ENCODE measurements around the gene PLEKHA5. TPM values are rescaled to one million over a fixed set of nuclear protein-coding genes. Genes with fewer than 3 reads are reported as not detected.

The PLEKHA5 gene
- total RNA-seq, 4 donors from 2014 or later = 34.7 to 59.4 (median 41.7) TPM

DNA sequence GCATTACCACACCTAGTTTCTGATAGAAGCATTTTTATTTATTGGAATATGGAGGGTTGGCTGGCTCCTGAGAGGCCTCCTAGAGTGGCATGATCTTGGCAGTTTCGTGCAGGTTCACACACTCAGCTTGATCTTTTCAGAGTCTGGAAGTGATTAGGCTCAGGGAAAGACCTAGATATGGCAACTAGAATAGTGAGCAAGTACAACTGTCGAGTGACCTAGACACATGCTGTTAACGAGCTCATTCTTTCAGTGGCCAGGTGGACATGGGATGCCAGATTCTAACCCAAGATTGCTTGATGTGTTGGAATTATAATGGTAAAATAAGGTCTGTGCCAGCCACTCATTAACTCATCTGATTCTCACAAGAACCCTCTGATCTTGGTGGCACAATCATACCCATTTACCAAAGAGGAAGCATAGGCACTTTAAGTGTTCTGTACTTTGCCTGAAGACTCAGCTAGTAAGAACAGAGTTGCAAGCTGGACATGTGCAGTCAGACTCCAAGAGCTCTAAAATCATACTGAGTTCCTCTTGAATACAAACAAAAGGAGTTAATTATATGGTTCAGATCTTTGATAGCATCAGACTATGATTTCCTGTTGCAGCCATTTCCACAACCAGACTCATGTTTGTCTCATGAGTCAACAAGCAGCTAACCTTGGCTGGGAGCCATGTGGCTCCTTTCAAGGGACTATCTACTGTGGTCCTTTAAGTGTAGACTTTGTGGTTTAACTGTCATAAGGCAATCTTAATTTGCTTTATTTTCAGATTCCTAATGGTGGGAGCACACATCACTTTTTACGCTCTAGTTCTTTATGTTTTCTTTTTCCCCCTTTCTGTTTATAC lies 144.2 kb downstream of the PLEKHA5 start:
- no peaks in the 10 kb centered on the region for H3K9me3 ChIP-seq
- H3K27me3 ChIP-seq = no peaks in the 10 kb centered on the region
- DNase-seq = peak in 2 of 3 donors; percentile 49 to 80
- peak overlapping the region in 1 of 4 donors; percentile 38 for H3K27ac ChIP-seq
- no peak overlapping the region for H3K4me3 ChIP-seq
- TF ChIP-seq, protein P1, sequence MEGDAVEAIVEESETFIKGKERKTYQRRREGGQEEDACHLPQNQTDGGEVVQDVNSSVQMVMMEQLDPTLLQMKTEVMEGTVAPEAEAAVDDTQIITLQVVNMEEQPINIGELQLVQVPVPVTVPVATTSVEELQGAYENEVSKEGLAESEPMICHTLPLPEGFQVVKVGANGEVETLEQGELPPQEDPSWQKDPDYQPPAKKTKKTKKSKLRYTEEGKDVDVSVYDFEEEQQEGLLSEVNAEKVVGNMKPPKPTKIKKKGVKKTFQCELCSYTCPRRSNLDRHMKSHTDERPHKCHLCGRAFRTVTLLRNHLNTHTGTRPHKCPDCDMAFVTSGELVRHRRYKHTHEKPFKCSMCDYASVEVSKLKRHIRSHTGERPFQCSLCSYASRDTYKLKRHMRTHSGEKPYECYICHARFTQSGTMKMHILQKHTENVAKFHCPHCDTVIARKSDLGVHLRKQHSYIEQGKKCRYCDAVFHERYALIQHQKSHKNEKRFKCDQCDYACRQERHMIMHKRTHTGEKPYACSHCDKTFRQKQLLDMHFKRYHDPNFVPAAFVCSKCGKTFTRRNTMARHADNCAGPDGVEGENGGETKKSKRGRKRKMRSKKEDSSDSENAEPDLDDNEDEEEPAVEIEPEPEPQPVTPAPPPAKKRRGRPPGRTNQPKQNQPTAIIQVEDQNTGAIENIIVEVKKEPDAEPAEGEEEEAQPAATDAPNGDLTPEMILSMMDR (IDR thresholded peaks at IDR 0.05) = no peak
- TF ChIP-seq POLR2A (IDR thresholded peaks at IDR 0.05) = no peak
- peaks cover 0 to 10% (median 0%) of the 10 kb centered on the region in 3 donors for H3K36me3 ChIP-seq
- no peaks in the 10 kb centered on the region for H3K4me1 ChIP-seq

- no peak for DNase-seq
- Histone ChIP-seq H3K27ac (no peak overlapping the region), H3K4me3 (no peak overlapping the region), H3K4me1 (no peaks in the 10 kb centered on the region), H3K36me3 (peaks cover 0 to 10% (median 0%) of the 10 kb centered on the region in 3 donors), H3K9me3 (no peaks in the 10 kb centered on the region), H3K27me3 (no peaks in the 10 kb centered on the region)
- TF ChIP-seq POLR2A (IDR thresholded peaks at IDR 0.05) = no peak
- TF ChIP-seq, protein P1 (IDR thresholded peaks at IDR 0.05) = no peak
These were observed 147.2 kb downstream of the PLEKHA5 start for GRCh38 chr12:19276767-19277166.

DNA sequence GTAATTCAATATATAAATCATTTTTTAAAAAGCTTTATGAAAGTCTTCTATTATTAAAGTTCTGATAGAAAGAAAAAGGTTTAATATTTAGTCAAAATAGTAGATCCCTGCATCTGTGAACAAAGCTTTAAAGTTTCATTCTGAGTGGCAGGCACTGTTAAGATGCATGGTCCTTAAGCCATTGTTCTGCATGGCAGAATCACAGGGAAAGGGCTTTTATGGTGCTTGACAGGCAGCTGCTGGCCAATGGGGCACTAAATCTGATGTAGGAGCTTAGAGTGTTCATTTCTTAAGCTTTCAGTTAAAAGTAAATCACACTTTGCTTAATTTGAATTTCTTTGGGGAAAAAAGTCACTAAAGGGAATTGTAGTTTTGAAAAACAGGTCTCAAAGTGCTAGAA lies 148.2 kb downstream of the PLEKHA5 start:
- no peaks in the 10 kb centered on the region for H3K9me3 ChIP-seq
- TF ChIP-seq POLR2A (IDR thresholded peaks at IDR 0.05) = no peak
- TF ChIP-seq, protein P1 (IDR thresholded peaks at IDR 0.05) = no peak
- H3K4me1 ChIP-seq = no peaks in the 10 kb centered on the region
- no peak overlapping the region for H3K4me3 ChIP-seq
- no peak for DNase-seq
- no peaks in the 10 kb centered on the region for H3K27me3 ChIP-seq
- H3K36me3 ChIP-seq = peaks cover 0 to 10% (median 0%) of the 10 kb centered on the region in 3 donors
- no peak overlapping the region for H3K27ac ChIP-seq

DNA sequence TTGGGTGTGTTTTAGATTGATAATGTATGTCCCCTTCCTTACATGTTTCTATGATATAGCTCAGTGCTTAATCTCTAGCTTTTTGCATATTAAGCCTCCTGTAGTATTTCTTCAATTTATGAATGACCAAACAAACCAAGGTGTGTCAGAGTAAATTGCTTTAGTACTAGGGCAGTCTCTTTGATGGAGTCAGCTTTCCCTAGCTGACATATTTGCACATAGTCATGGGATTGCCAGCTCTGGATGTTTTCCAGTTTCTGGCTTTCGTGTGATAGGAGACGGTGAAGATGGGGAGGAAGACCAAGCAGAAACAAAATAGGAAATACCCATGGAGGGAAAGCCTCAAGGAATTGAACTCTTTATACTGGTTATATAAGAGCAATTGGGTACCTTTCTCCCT lies 148.9 kb downstream of the PLEKHA5 start:
- H3K4me3 ChIP-seq = no peak overlapping the region
- H3K9me3 ChIP-seq = no peaks in the 10 kb centered on the region
- H3K27ac ChIP-seq = no peak overlapping the region
- H3K27me3 ChIP-seq = no peaks in the 10 kb centered on the region
- H3K36me3 ChIP-seq = peaks cover 0 to 13% (median 0%) of the 10 kb centered on the region in 3 donors
- TF ChIP-seq, protein P1 (IDR thresholded peaks at IDR 0.05) = no peak
- TF ChIP-seq POLR2A (IDR thresholded peaks at IDR 0.05) = no peak
- H3K4me1 ChIP-seq = no peaks in the 10 kb centered on the region
- no peak for DNase-seq

DNA sequence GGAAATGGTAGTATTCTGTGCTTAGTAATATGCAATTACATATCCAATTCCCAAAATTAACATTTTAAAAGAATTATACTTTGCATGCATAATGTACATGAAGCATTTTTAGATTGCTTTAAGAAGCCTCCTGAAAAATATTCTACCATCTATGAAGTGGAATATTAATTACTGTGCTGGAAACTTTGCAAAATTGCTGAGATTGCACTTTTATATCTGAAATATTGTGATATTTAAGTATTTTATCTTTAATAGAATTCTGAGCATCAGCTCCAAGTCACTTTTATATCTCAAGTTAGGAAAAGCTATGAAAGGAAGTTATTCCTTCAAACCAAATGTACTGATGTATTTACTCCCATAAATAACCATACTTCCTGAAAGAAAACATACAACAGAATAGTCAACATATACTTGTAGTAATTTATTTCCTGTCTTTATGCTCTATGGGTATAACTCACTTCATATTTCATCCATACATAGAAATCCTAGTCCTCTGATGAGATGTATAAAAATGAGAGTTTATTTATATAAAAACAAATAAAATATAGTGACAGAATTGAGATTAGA lies 152.7 kb downstream of the PLEKHA5 start:
- no peaks in the 10 kb centered on the region for H3K9me3 ChIP-seq
- DNase-seq = no peak
- no peaks in the 10 kb centered on the region for H3K27me3 ChIP-seq
- peaks cover 0 to 22% (median 0%) of the 10 kb centered on the region in 3 donors for H3K36me3 ChIP-seq
- no peaks in the 10 kb centered on the region for H3K4me1 ChIP-seq
- TF ChIP-seq, protein P1 (IDR thresholded peaks at IDR 0.05) = no peak
- TF ChIP-seq POLR2A (IDR thresholded peaks at IDR 0.05) = no peak
- no peak overlapping the region for H3K4me3 ChIP-seq
- H3K27ac ChIP-seq = no peak overlapping the region

Data from Peyer's patch (tissue), 4 donors.